ENCODE measurements around the gene AMOTL2.

AMOTL2 gene

DNA sequence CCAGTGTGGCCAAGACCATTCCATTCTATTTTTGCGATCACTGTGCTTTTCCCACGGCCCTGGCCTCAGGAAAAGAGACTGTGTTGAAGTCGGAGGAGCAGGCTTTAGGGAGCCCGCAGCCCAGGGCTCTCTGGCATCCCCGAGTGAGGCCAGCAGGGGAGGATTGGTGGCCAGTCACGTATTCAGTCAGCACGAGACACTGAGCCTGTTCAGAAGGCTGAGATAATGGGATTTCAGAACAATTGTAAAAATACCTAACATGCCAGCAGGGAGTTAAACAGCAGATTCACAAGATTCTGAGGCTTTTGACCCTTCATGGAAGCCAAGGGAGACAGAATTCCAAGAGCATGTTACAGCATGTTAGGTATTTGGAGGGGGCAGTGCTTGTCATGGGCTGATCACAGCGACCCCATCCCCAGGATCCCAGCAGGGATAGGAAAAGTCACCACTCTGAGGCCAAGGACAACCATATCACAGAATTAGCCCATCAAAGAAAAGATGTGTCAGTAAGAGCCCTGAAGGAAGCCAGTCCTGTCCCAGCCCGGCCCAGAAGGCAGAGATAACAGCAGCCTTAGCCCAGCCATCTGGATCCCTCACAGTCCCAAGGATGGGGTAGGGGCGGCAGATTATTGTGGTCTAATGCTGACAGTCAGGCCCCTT is 40.6 kb downstream of the AMOTL2 start:
- no peak for DNase-seq (ENCODE audit: low spot score)

DNA sequence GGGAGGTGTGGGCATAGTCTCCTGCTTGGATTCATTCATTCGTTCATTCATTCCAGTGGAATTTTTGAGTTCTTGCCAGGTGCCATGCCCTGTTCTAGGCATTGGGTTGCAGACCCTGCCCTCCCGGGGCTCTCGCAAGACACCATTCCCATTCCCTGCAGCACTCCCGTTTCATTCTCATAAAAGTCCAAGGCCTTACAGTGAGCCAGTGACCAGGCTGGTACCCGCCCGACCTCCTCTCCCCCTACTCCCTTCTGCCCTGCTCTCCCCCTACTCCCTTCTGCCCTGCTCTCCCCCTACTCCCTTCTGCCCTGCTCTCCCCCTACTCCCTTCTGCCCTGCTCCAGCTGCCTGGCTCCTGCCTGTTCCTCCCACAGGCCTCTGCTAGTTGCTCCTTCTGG is 41.9 kb downstream of the AMOTL2 start:
- DNase-seq (ENCODE audit: low spot score): no peak

DNA sequence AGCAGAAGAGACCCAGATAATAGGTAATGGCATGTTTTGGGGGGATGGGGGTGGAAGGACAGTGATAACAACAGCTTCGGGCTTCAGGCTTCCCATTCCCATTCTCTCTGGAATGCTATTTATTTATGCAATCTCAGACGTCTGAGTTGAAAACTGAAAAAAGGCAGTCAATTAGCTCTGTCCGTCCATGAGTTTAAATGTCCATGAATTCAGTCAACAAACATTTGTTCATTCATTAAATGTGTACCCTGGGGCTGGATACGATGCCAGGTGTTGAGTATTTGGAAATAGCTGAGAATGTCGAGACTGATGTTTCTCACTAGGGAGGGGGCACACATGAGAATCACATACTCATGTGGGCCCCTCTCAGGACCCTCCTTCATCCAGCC is 42.4 kb downstream of the AMOTL2 start:
- no peak for DNase-seq (ENCODE audit: low spot score)

DNA sequence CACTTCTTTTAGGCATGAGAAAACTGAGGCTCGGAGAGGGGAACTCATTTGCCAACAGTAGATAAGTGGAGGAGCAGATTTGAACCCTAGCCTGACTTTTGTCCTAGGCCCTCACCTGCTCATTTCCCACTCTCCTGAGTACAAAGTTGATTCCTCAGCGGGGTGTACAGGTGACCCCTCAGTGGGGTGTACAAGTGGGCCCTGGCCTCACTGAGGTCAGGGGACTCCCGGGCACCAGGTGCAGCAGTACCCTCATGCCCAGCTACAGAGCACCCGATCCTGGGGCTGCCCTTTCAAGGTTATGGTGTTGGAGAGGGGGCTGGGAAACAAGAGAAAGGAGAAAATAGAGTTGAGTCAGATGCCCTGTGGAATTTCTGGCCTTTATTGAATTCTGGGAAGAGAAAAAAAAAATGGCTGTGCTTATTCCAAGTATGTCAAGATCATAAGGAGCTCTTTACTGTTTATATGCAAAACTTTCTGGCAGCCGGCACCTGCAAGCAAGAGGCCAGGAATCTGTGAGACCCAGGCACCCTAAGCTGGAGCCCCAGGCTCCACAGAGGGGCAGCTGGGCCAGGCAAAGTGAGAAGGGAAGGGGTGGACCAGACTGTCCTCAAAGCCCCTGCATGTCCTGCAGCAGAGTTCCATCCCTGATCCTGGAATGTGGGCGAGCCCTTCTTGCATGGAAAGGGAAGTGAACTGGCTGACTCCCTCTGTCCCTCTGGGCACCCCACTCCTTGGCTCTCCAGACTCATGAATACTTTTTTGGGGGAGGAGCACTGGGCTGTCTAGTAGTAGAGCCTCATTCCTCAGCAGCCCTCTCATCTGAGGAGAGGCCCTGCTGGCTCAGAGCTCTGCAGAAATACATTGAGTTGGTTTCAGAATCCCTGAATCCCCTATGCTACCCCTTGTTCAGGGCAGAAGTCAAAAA is 43.1 kb downstream of the AMOTL2 start:
- DNase-seq (ENCODE audit: low spot score): no peak

DNA sequence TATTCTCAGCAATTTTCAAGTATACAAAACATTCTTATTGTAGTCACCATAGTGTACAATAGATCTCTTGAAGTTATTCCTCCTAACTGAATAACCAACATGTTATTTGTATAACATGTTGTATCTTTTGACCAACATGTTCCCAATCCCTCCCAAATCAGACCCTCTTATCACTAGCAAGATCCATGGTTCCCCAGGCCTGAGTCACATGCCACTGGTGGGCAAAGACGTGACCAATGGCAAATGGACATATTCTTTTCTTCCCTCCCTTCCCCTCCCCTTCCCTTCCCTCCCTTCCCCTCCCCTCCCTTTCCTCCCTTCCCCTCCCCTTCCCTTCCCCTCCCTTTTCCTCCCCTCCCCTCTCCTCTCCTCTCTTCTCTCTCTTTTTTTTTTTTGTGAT is 45.4 kb downstream of the AMOTL2 start:
- no peak for DNase-seq (ENCODE audit: low spot score)

DNA sequence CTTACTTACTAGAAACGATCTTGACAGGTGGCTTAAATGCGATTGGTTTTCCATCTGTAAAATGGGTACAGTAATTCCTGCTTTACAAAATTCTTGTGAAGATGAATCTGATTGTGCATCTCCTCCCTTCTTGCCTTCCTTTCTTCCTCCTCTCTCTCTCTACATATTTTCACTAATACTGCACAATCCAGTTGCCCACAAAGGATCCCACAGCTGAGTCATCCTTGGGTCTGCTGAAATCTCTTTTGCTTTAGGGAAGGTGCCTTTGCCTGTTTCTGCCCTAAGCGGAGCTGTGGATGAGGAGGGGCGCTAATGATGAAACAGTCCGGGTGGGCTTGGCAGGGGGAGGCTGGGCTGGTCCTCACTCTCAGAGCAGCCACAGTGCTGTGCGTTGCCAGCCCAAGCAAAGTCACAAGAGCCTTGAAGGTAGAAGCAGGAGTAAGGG is 46.1 kb downstream of the AMOTL2 start:
- no peak for DNase-seq (ENCODE audit: low spot score)

DNA sequence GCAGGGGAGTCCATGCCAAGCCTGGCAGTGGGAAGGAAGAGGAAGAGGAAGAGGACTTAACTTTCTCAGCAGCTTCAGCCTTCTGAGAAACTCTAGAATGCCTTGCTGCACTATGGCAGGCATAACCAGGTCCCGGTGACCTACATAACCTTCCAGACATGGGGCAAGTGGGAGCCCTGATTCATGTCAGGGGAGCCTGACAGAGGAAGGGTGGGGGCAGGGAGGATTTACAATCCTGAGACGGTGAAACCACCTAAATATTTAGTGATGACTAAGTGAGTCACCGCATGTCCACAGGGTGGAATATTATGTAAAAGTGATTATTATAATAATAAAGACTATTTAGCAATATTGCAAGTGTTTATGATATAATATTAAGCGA is 46.7 kb downstream of the AMOTL2 start:
- no peak for DNase-seq (ENCODE audit: low spot score)

DNA sequence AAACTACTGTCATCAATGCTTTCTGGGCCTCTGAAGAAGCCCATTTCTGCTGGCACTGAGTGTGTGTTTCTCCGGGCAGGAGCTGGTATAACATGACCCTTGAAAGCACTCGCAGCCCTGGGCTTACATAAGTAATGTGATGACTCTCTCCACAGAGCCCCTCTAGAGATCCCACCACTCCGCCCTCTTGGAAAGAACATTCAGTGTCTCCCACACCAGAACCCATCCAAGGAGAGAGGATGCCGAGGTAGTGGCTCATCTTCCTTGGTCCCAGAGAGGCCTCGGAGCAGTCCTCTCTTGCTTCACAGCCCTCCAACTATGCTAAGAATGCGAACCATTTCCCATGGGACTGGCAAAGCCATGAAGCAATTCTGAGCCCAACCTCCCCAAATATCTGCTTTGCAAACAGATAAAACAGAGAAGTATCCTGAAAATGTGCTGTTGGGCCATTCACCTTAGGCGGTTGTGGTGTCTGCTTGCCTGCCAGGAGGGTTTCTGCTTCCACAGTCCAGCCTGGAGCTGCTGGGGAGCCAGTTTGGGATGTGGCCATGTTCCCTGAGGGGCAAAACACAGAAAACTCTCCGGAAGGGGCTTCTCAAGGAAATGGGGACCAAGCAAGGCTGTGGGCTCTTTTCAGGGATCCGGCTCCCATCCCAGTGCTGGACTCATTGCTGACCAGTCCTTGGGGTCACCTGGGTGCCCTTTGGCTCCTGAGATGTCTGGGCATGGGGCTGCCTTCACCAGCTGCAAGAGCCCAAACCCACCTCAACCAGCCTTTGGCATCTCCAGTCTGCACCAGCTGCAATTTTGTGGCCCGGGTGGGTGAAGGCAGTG is 47.3 kb downstream of the AMOTL2 start:
- DNase-seq (ENCODE audit: low spot score): no peak

DNA sequence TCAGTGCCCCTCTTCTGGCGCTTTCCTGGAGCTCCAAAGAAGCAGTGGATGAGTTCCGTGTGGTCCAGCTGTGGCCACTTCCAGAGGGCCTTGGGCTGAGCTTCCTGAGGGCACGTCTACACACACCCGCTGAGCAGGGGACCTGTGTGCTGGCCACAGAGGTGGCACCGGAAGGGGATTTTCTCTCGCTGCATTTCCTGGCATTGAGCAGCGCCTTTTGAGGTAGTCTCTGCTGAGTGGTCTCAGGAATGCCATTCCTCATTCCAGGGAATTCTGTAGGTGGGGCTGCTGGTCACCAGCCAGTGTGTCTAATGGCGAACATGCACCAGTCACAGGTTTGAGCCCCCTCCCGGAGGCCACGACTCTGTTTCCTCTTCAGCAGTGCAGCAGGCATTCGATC is 48.1 kb downstream of the AMOTL2 start:
- no peak for DNase-seq (ENCODE audit: low spot score)

DNA sequence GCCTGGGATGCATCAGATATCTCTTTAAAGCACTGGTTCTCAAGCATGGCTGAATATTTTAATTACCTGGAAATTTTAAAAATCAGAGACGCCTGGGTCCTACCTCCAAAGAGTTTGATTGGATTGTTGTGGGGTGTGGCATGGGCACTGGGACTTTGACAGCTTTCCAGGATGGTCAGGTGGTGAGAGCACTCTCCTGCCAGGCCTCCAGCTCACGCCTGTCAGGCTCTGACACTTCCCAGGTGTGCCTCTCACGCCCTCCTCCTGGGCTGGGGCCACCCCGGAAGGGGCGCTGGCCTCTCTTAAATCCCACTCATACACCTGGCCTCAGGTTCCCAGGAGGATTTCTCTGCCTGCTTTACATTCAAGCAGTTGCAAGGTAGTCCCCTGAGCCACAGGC is 48.5 kb downstream of the AMOTL2 start:
- no peak for DNase-seq (ENCODE audit: low spot score)

DNA sequence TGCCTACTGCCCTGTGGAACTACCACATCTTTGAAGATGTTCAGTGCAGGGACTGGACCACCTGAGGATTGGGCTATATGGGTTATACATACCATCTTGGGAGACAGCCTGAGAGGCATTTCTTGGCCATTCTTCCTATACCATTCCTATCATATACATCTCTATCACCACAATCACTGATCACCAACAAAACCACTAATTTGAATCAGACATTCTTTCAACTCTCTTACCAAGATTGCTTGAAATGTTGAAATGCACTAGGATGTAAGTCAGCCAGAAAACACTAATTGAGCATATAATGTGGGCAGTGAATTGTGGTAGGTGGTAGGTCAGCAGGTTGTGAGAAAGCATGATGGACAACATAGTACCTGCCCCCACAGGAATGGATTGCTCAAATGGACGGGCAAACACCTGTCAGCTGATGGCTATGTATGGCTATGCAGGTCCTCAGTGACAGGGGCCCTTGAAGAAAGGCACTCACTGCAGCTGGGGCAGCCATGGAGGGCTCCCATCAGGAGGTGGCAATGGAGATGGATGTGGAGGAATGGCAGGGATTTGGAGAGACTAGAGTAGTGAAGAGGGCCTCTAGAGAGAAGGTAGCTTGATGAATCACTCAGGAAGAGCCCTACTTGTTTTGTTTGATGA is 49.1 kb downstream of the AMOTL2 start:
- no peak for DNase-seq (ENCODE audit: low spot score)

DNA sequence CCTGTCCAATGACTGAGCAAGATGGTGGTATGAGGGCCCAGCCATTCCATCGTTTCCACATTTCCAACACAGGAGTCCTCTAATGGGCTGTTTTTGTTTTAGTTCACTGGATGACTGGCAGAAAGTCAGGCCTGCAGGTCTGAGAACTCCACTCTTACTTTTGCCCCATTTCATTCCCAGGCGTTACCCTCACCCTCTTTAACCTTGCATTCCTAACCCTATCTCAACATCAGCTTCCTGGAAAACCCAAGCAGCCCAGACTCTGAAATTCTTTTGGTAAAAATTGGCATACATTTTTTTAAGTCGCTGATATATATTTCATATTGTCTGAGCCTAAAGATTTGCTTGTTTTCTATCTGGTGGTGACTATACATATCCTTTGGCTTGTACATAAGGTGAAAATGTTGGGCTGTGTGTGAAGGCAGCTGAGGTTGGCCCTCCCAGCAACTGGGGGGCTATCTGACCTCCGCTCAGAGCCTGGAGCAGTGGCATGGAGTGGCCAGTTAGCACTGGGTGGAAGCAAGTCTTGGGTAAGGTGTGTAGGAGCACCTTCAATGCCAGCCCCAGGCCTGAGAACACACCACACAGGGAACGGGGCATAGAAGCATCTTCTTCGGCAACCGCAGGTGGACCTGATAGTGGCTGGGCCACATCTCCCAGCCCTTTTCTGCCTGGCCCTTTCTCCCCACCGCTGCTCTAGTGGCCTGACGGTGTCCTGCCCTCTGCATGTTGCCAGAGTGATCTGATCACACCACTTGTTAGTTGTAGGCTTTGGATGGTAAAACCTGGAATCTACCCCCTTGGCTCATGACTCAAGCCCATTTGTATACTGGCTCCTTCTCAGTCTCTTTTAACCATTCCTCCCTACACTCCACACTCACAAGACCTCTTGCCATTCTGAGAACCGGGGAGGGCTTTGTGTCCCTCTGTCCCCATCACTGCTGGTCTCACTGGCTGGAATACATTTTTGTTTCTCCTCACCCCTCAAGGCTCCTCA is 50.0 kb downstream of the AMOTL2 start:
- DNase-seq (ENCODE audit: low spot score): no peak

DNA sequence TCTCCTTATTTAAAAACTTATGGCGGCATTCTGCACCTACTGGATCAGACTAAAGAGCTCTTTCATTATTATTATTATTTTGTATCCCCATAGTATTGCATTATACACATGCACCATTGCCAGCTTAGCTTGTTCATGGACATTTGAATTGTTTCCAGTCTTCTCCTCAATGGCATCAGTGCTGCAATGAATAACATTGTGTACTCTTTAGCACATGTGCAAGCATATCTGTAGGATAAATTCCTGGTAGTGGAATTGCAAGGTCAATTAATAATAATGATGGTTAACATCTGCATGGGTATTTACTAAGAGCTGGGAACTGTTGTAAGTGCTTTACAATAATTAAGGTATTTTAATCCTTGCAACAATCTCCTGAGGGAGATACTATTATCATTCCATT is 52.0 kb downstream of the AMOTL2 start:
- DNase-seq (ENCODE audit: low spot score): no peak

DNA sequence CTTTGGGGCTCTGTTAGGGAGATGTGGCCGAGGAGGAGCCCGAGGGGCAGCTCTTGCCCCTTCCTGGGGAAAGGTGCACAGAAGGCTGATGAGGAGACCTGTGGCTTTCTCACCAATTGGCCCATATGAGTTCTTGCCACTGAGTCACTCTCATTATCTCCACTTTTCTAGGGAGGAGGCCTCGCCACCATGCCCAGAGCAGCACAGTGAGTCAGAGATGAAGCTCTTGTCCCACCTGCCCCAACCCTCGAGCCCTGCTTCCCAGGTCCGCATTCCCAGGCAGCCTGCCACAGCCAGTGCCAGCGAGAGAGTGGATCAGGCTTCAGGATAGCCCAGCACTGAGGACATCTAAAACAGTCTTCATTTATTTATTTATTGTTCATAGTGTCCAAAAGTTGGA is 53.5 kb downstream of the AMOTL2 start:
- no peak for DNase-seq (ENCODE audit: low spot score)

DNA sequence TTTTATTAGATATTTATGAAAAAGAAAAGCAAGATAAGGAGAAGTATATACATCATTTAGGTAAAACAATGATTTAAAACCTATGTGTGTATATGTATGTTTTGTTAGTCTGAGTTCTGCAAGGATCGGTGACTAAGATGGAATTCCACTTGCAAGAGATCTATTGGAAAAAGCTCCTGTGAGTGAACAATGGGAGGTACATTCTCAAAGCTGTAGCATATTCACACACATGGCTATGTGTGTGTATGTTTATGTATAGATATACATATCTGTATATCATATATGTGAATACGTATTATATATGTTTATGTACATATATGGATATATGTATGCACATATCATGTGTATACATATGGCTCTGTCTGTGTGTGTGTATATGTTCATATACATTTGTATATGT is 54.3 kb downstream of the AMOTL2 start:
- no peak for DNase-seq (ENCODE audit: low spot score)

DNA sequence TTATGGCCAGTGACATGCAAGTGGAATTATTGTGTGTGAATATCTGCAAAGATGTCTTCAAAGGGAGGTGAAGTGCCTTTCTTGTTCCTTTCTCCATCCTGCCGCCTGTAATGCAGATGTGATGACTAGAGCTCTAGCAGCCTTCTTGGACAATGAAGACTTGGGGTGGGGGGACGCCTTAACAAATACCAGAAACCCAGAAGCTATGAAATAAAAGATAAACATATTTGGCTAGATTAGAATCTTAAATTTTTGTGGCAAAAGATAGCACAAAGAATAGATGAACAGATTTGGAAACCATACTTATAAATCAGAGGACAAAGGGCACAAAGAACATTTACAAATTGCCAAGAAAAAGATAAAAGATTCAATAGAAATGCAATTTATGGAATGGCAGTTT is 56.1 kb downstream of the AMOTL2 start:
- no peak for DNase-seq (ENCODE audit: low spot score)

DNA sequence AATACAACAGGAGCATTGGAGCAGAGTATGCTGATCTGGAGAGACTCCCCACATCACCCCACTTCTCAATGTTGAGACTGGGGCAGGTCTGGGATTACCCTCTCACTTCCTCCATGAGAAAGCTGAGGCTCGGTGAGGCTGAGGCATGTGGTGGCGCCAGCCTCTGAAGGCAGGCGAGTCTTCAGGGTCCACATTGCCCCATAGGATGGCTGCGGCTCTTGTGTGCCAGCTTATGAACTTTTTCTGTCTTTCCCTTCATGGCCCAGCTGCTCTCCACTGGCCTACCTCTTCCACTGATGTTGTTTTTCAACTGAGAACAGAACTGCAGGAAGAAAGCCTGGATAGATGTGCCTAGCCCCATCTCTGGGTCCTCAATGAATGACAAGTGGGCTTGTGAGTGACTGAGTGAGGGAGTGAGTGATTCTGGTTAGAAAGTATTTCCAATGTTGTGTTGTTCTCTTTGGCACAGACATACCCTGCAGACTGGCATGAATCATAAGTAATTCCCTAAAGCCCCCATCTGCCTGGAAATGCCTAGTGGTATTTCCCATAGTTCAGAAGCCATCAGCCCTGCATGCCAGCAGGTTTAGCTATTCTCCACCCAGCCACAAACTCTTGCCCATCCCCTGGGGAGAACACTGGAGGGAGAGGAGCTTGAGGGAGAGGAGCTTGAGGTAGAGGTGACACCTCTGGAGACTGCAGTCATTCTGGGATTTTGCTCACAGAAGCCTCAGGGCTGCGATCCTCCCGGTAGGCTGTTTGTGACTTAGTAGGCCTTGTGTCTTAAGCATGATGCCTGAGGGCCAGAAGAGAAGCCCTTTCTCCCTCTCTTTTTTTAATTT is 56.9 kb downstream of the AMOTL2 start:
- DNase-seq (ENCODE audit: low spot score): no peak

DNA sequence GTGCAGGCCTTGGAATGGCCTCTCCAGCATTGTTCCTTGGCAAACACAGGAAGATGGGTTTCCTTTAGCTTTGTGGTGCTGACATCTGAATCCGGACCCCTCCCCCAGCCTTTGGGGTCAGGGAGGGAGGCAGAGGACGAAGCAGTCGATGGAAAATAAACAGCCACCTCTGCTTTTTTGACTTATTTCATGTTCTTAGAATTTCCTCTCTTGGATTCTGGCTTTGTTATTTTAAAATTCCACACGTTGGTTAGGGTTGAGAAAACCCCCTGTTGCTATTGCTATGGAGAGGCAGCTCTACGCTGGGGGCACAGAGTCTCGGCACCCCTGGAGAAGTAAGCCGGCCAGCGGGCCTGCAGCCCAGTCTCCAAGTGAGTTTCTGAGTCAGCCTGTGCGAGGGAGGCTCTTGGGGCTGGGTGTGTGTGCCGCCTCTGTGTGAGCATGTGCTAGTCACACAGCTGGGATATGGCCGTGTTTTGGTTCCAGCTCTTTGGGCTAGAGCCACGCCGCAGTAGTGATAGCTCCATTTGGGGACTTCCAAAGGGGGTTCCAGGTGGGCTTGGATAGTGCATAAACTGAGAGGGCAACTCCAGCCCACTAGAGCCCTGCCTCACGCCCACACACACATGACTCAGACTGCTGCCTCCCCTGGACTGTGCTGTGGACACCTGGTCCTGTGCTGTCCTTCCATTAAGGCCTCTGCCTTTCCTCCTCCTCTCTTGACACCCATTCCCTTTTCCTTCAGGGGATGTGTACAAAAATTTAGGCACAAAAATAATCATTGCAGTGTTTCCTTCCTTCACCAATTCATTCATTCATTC is 58.8 kb downstream of the AMOTL2 start:
- DNase-seq (ENCODE audit: low spot score): no peak

All from D341Med (cell line).